Suprapubic skin (tissue), 4 donors: Measurements from ENCODE around the gene HTR3B. TPM values are rescaled to one million over a fixed set of nuclear protein-coding genes. Genes with fewer than 3 reads are reported as not detected.

ENCODE experiments used
- DNase-seq, 2 donors: peaks; one replicate each; pipeline ENCODE4 v3.0.0-alpha.2; 2019; ENCODE audit warnings: low spot score in 2 of 2
- H3K27ac ChIP-seq: fragments of 200-600 bp; sonication (generic); one replicate; pipeline ENCODE4 v1.5.1; 2019
- H3K27me3 ChIP-seq: fragments of 200-600 bp; sonication (generic); one replicate; pipeline ENCODE4 v1.5.1; 2019
- H3K36me3 ChIP-seq: fragments of 200-600 bp; sonication (generic); one replicate; pipeline ENCODE4 v1.5.1; 2019
- H3K4me1 ChIP-seq: fragments of 200-600 bp; sonication (generic); one replicate; pipeline ENCODE4 v1.5.1; 2019
- H3K4me3 ChIP-seq: fragments of 200-600 bp; sonication (generic); one replicate; pipeline ENCODE4 v1.5.1; 2019; ENCODE audit warnings: mild to moderate bottlenecking
- H3K9me3 ChIP-seq: fragments of 200-600 bp; sonication (generic); one replicate; pipeline ENCODE4 v1.5.1; 2019
- EP300 ChIP-seq: sonication (generic); formaldehyde crosslinking; IDR thresholded peaks from one replicate; pipeline ENCODE4 v1.6.1; 2017; ENCODE audit warnings: antibody characterized with exemption
- POLR2A ChIP-seq, 2 donors: fragments of 450-650 bp; IDR thresholded peaks; one replicate each; pipeline ENCODE4 v1.6.1; 2017; ENCODE audit warnings: antibody characterized with exemption in 2 of 2, mild to moderate bottlenecking in 2 of 2, moderate library complexity in 2 of 2
- POLR2AphosphoS5 ChIP-seq, 3 donors: sonication (generic); formaldehyde crosslinking; IDR thresholded peaks; one replicate each; pipeline ENCODE4 v1.6.1; 2017; ENCODE audit warnings: antibody characterized with exemption in 3 of 3
- WGBS: methylation state at CpG from one replicate; pipeline ENCODE4 v1.1.5; 2018; 5-methylcytosine and 5-hydroxymethylcytosine counted together
- total RNA-seq, 4 donors: library from RNA; depleted of rRNA; stranded (reverse); fragments of >200 nt; gene quantifications; one replicate each; pipeline ENCODE4 v1.1.0, GENCODE V29; 2016
- TF ChIP-seq, protein P1 (sequence below), 2 donors: fragments of 200-600 bp in 1 of 2; fragments of 450-650 bp in 1 of 2; sonication (generic) in 1 of 2; IDR thresholded peaks; one replicate each; pipeline ENCODE4 v1.5.1; 2016 to 2019; ENCODE audit warnings: antibody characterized with exemption in 2 of 2, mild to moderate bottlenecking in 1 of 2, moderate library complexity in 1 of 2

HTR3B gene
- total RNA-seq, 4 donors from 2014 or later = not detected

DNA sequence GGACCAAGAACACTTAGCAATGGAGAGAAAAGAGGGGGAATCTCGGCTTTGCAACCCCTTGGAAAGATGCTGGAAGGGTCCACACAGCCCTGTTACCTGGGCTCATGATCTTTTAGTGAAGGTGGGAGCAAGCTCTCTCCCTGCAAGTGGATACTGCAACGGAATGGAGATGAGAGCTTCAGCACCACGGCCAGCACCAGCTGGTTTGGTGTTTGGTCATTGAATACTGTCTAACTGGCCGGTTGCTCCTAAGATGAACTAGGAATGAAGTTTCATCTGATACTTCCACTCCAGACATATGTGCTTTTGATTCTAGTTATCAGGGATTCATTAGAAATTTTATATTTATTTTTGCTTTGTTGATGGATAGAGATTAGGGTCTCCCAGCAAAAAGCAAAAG is 86.6 kb downstream of the HTR3B start:
- H3K4me1 ChIP-seq = no peaks in the 10 kb centered on the region
- H3K9me3 ChIP-seq = no peaks in the 10 kb centered on the region
- H3K27ac ChIP-seq = no peak overlapping the region
- DNase-seq = no peak
- H3K27me3 ChIP-seq = peaks cover 36% of the 10 kb centered on the region
- H3K36me3 ChIP-seq = no peaks in the 10 kb centered on the region
- TF ChIP-seq POLR2A (IDR thresholded peaks at IDR 0.05) (no peak), POLR2AphosphoS5 (IDR thresholded peaks at IDR 0.05) (no peak), EP300 (no peak)
- TF ChIP-seq, protein P1, sequence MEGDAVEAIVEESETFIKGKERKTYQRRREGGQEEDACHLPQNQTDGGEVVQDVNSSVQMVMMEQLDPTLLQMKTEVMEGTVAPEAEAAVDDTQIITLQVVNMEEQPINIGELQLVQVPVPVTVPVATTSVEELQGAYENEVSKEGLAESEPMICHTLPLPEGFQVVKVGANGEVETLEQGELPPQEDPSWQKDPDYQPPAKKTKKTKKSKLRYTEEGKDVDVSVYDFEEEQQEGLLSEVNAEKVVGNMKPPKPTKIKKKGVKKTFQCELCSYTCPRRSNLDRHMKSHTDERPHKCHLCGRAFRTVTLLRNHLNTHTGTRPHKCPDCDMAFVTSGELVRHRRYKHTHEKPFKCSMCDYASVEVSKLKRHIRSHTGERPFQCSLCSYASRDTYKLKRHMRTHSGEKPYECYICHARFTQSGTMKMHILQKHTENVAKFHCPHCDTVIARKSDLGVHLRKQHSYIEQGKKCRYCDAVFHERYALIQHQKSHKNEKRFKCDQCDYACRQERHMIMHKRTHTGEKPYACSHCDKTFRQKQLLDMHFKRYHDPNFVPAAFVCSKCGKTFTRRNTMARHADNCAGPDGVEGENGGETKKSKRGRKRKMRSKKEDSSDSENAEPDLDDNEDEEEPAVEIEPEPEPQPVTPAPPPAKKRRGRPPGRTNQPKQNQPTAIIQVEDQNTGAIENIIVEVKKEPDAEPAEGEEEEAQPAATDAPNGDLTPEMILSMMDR (IDR thresholded peaks at IDR 0.05) = no peak
- 18% methylated on average over 4 of the region's 4 CpGs for WGBS
- H3K4me3 ChIP-seq = no peak overlapping the region

DNA sequence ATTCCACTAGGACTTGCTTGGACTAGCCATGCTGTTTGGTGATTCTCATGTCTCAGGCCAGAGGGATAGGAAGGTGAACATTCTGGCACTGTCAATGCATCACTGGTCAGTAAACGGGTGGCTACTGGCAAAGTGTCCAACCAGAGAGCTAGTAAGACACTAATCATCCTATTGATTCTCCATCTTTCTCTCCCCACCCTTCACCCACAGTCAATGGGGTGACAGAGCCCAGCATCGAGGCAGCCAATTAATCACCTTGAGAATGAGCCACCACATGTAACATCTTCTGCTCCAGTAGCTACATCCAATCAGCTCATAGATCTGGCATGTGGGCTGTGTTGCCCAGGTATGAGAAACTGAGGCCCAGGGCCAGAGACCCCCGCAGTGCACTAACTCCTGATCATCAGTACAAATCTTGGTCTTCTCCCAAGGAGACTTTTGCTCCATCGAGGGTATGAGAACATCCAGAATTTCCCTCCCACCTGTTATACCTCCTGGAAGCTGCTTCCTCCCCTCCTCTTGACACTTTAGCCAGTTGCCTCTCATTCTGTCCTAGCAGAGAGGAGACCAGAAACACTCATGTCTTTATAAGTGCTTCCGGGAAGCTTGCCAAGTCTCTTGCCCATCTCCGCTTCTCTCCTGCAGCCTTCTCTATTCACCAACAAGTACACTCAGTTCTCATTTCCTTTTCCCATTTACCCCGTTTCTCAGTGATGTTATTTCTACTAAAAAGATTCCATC is 87.3 kb downstream of the HTR3B start:
- WGBS = 70% methylated on average over 7 of the region's 7 CpGs
- no peak for DNase-seq
- TF ChIP-seq, protein P1 (IDR thresholded peaks at IDR 0.05) = no peak
- TF ChIP-seq POLR2A (IDR thresholded peaks at IDR 0.05) (no peak), POLR2AphosphoS5 (IDR thresholded peaks at IDR 0.05) (no peak), EP300 (no peak)
- Histone ChIP-seq H3K9me3 (no peaks in the 10 kb centered on the region), H3K27ac (no peak overlapping the region), H3K4me3 (no peak overlapping the region), H3K4me1 (no peaks in the 10 kb centered on the region), H3K27me3 (peaks cover 35% of the 10 kb centered on the region), H3K36me3 (no peaks in the 10 kb centered on the region)

DNA sequence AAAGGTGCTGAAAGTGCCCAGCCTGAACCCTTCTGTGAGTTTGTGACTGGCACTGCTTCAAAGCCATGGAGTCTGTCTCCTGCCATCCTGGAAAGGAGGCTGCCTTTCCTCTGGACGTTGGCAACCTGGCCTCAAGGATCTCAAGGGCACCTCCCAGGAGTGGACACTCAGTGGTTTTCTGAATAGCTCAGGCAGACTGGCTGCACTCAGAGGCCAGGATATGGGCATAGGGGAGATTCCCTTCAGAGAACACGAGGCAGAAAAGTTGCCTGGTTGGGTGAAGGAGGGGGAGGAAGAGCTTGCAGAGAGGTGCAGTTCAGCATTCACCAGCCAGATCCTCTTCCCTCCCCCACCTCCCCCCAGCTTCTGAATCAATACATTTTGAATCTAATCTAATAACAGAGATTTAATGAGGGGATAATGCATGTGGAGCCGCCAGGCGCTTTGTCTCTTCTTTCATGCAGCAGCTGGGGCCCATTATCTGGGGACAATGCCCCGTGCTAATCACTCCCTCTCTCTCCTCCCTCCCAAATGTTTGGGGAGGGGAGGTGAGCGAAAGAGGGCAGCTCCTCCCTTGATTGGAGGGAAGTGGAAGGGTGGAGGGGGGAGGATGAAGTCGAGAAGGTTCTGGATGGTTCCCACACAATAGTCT is 88.0 kb downstream of the HTR3B start:
- no peak for DNase-seq
- WGBS = 24% methylated on average over 7 of the region's 7 CpGs

DNA sequence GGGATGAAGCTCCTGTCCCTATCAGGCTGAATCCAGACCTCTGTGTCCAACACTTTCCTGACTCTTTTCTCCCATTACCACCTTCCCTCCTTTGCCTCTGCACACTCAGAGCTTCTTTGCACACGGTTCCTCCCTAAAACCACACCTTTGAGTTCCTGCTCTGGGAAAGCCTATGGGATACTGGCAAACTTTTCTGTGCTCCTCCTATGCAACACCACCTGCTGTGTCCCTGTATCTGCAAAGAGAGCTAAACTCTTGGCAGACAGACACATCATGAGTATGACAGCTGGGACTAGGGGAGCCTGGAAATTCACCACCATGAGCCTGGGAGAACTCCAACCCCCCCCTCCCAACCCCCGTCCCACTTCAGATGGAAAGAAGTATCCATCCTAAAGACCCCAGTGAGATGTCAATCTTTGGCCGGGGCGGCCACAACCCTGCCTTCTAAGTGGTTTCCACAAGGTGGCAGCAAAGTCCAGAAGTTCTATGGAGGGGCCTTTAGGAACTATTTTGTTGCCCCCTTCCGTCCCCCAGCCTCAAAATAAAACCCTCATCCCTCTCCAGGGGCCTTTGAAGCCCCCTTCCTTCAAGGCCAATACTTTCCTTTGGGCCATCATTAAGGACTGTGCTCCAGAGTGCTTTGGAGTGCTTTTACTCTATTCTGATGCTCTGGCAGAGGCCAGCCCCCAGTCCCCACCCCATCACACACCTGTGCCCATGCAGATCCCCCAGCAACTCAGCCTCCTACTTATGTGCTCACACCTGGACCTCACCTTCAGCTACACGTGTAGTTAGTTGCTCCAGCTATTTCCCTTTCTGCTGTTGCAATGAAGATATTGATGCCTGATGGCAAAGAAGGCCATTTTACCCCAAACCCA is 89.7 kb downstream of the HTR3B start:
- DNase-seq = no peak
- no peak overlapping the region for H3K27ac ChIP-seq
- no peaks in the 10 kb centered on the region for H3K9me3 ChIP-seq
- TF ChIP-seq POLR2AphosphoS5 (IDR thresholded peaks at IDR 0.05) (no peak), POLR2A (IDR thresholded peaks at IDR 0.05) (no peak)
- TF ChIP-seq, protein P1 (IDR thresholded peaks at IDR 0.05) = peak; percentile 24 to 66
- no peaks in the 10 kb centered on the region for H3K4me1 ChIP-seq
- peaks cover 51% of the 10 kb centered on the region for H3K27me3 ChIP-seq
- H3K36me3 ChIP-seq = no peaks in the 10 kb centered on the region
- 3% methylated on average over 6 of the region's 6 CpGs for WGBS
- no peak overlapping the region for H3K4me3 ChIP-seq

More for the DNA sequence above, 88.0 kb downstream of the HTR3B start:
- no peaks in the 10 kb centered on the region for H3K36me3 ChIP-seq
- no peaks in the 10 kb centered on the region for H3K9me3 ChIP-seq
- no peaks in the 10 kb centered on the region for H3K4me1 ChIP-seq
- peaks cover 37% of the 10 kb centered on the region for H3K27me3 ChIP-seq
- no peak overlapping the region for H3K4me3 ChIP-seq
- no peak overlapping the region for H3K27ac ChIP-seq
- TF ChIP-seq, protein P1 (IDR thresholded peaks at IDR 0.05) = no peak
- no peak for TF ChIP-seq EP300
- no peak for TF ChIP-seq POLR2A (IDR thresholded peaks at IDR 0.05)
- no peak for TF ChIP-seq POLR2AphosphoS5 (IDR thresholded peaks at IDR 0.05)

Other genes with a start within 250 kb of the HTR3B start
- 1 to 10 TPM; 1.2 to 4.9 (median 1.8) TPM for gene TMPRSS5, start 198.5 kb upstream of the HTR3B start, total RNA-seq
- gene ZW10, start 131.1 kb upstream of the HTR3B start, total RNA-seq = 10 to 100 TPM; 15.0 to 22.7 (median 20.8) TPM
- under 1 TPM in 1 of 4 donors, not detected in 3; 0.86 TPM for gene CLDN25, start 125.0 kb upstream of the HTR3B start, total RNA-seq
- gene USP28, start 29.2 kb upstream of the HTR3B start, total RNA-seq = 10 to 100 TPM; 13.4 to 19.6 (median 14.1) TPM
- under 1 TPM in 2 of 4 donors, not detected in 2; 0.68 TPM for gene HTR3A, start 70.3 kb downstream of the HTR3B start, total RNA-seq
- 100 to 1,000 TPM; 142 to 474 (median 232) TPM for gene ZBTB16, start 154.9 kb downstream of the HTR3B start, total RNA-seq